ENCODE data around the gene MARVELD1. TPM values are rescaled to one million over a fixed set of nuclear protein-coding genes. Genes with fewer than 3 reads are reported as not detected.

MARVELD1 gene
- total and polyA plus RNA-seq, 2 experiments from 2014 or later: 29.5 to 53.1 TPM

DNA sequence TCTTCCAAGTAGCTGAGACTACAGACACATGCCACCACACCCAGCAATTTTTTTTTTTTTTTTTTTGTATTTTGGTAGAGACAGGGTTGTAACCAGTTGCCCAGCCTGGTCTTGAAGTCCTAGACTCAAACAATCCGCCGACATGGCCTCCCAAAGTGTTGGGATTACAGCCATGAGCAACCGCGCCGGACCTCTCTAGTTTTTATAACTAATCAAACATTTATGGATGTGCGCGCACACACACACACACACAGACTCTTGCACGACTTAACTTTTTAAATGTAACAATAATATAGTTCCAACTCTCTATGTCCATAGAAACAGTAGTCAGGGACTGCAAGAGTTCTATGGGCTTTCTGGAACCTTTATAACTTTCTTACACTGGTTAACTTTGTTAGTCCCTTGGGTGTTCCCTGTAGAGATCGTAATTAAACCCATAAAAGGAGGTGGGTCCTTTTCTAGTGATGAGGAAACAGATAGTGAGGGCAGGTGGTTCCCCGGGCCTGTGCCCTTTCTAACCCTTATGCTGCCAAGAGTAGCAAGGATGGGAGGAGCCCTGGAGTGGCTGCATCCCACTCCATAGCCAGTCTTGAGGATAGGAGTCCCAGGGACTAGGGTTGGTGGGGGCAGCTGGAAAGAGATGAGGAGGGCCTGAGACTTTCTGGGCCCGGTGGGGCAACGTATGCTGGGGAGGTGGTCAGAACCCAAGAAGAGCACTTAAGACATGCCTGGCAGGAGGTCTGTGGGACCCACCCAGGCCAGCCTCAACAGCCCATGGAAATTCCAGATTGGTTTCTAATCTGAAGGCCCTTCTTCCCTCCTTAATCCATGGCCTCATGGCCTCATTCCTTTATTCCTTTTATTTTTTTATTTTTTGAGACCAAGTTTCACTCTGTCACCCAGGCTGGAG, 8.6 kb downstream of the MARVELD1 start:
- H3K4me3 ChIP-seq: no peak overlapping the region
- no peak overlapping the region for H3K4me2 ChIP-seq
- no peaks in the 10 kb centered on the region for H3K9me2 ChIP-seq (replicated peaks; ENCODE audit: insufficient read depth)
- no peak overlapping the region for H3K27ac ChIP-seq
- WGBS (ENCODE audit: low lambda C conversion rate, missing lambda C conversion rate): 92% methylated on average over 12 of the region's 12 CpGs
- no peaks in the 10 kb centered on the region for H4K20me1 ChIP-seq (ENCODE audit: insufficient read depth, poor library complexity, severe bottlenecking)
- TF ChIP-seq EZH2 (IDR thresholded peaks at IDR 0.05; ENCODE audit: borderline replicate concordance): no peak
- no peak for TF ChIP-seq EZH2phosphoT487 (IDR thresholded peaks at IDR 0.05; ENCODE audit: low read depth, severe bottlenecking, unreplicated experiment)
- TF ChIP-seq CTCF (IDR thresholded peaks at IDR 0.05; ENCODE audit: poor library complexity): no peak
- no peaks in the 10 kb centered on the region for H3K36me3 ChIP-seq (replicated peaks; ENCODE audit: insufficient read depth, low read depth)
- no peak overlapping the region for H2AFZ ChIP-seq
- no peaks in the 10 kb centered on the region for H3K27me3 ChIP-seq
- no peak for DNase-seq (ENCODE audit: low spot score)
- H3K4me1 ChIP-seq (ENCODE audit: insufficient read depth): peaks cover 17% of the 10 kb centered on the region
- no peaks in the 10 kb centered on the region for H3K9me3 ChIP-seq (ENCODE audit: low read depth)
- peaks cover 6% of the 10 kb centered on the region for H3K79me2 ChIP-seq

- no peak for TF ChIP-seq CTCF (IDR thresholded peaks at IDR 0.05; ENCODE audit: poor library complexity)
- no peak for TF ChIP-seq EZH2 (IDR thresholded peaks at IDR 0.05; ENCODE audit: borderline replicate concordance)
- TF ChIP-seq EZH2phosphoT487 (IDR thresholded peaks at IDR 0.05; ENCODE audit: low read depth, severe bottlenecking, unreplicated experiment): no peak
- Histone ChIP-seq H3K9me2 (replicated peaks; ENCODE audit: insufficient read depth) (no peaks in the 10 kb centered on the region), H2AFZ (no peak overlapping the region)
Measured at GRCh38 chr10:97723001-97723400, 9.5 kb downstream of the MARVELD1 start.

DNA sequence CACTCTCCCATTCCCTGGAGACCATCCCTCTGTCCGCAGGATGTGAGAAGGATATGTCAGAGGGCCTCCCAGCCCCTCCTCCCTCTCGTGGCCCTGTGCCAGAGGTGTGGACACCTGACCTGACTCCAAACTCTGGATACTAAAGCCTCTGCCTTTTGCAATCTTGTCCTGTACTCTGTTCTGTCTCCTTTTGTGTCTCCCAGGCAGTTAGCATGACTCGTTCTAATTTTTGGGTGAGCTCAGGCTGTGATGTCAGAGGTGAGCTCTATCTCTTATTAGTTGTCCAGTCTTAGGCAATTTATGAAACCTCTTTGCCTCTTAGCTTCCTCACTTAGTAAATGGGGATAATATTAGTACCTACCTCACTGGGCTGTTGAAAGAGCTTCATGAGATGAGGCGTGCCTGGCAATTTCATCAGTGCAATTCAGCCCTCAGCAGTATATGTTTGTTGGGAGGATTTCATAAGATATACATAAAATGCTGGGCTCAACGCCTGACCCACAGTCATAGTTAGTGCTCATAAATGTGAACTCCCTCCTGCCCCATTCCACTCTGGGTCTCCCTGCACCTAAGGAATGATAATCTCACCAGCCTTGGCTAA, 10.9 kb downstream of the MARVELD1 start:
- peak; percentile 41 for DNase-seq (ENCODE audit: low spot score)
- H4K20me1 ChIP-seq (ENCODE audit: insufficient read depth, poor library complexity, severe bottlenecking): no peaks in the 10 kb centered on the region
- H3K36me3 ChIP-seq (replicated peaks; ENCODE audit: insufficient read depth, low read depth): no peaks in the 10 kb centered on the region
- WGBS (ENCODE audit: low lambda C conversion rate, missing lambda C conversion rate): 78% methylated on average over 5 of the region's 5 CpGs
- TF ChIP-seq EZH2phosphoT487 (IDR thresholded peaks at IDR 0.05; ENCODE audit: low read depth, severe bottlenecking, unreplicated experiment) (no peak), CTCF (IDR thresholded peaks at IDR 0.05; ENCODE audit: poor library complexity) (no peak), EZH2 (IDR thresholded peaks at IDR 0.05; ENCODE audit: borderline replicate concordance) (no peak)
- H3K9me3 ChIP-seq (ENCODE audit: low read depth): no peaks in the 10 kb centered on the region
- H3K4me2 ChIP-seq: no peak overlapping the region
- H2AFZ ChIP-seq: no peak overlapping the region
- no peak overlapping the region for H3K4me3 ChIP-seq
- no peaks in the 10 kb centered on the region for H3K79me2 ChIP-seq
- peaks cover 1% of the 10 kb centered on the region for H3K4me1 ChIP-seq (ENCODE audit: insufficient read depth)
- no peaks in the 10 kb centered on the region for H3K9me2 ChIP-seq (replicated peaks; ENCODE audit: insufficient read depth)
- H3K27ac ChIP-seq: no peak overlapping the region
- no peaks in the 10 kb centered on the region for H3K27me3 ChIP-seq

More at GRCh38 chr10:97723001-97723400, 9.5 kb downstream of the MARVELD1 start:
- Histone ChIP-seq H3K4me1 (ENCODE audit: insufficient read depth) (peaks cover 16% of the 10 kb centered on the region), H3K36me3 (replicated peaks; ENCODE audit: insufficient read depth, low read depth) (no peaks in the 10 kb centered on the region), H3K79me2 (no peaks in the 10 kb centered on the region), H3K9me3 (ENCODE audit: low read depth) (no peaks in the 10 kb centered on the region), H3K4me3 (no peak overlapping the region), H3K27ac (no peak overlapping the region), H3K4me2 (no peak overlapping the region), H4K20me1 (ENCODE audit: insufficient read depth, poor library complexity, severe bottlenecking) (no peaks in the 10 kb centered on the region), H3K27me3 (no peaks in the 10 kb centered on the region)
- WGBS (ENCODE audit: low lambda C conversion rate, missing lambda C conversion rate): 97% methylated on average over 3 of the region's 3 CpGs
- DNase-seq (ENCODE audit: low spot score): no peak

All from hepatocyte (in vitro differentiated cells).